Mesodermal cell (in vitro differentiated cells): ENCODE measurements around the gene AFAP1L2.

Experiments
- H3K27ac ChIP-seq: 2 replicates; pipeline ENCODE4 v1.7.0; 2013; ENCODE audit warnings: mild to moderate bottlenecking, low read depth, low read length, moderate library complexity; ENCODE audit not compliant: severe bottlenecking
- H3K36me3 ChIP-seq: 2 replicates; pipeline ENCODE4 v1.7.1; 2013; ENCODE audit warnings: mild to moderate bottlenecking, low read length, moderate library complexity; ENCODE audit not compliant: control insufficient read depth, insufficient read depth
- H3K4me1 ChIP-seq: one replicate; pipeline ENCODE4 v1.7.1; 2013; ENCODE audit warnings: mild to moderate bottlenecking, low read length; ENCODE audit not compliant: insufficient read depth, control insufficient read depth, poor library complexity, severe bottlenecking
- H3K4me3 ChIP-seq: 2 replicates; pipeline ENCODE4 v1.7.0; 2013; ENCODE audit warnings: low read length, control low read depth, mild to moderate bottlenecking; ENCODE audit not compliant: insufficient read depth, poor library complexity, severe bottlenecking; ENCODE audit errors: extremely low read depth
- H3K9me3 ChIP-seq: 2 replicates; pipeline ENCODE4 v1.7.1; 2013; ENCODE audit warnings: mild to moderate bottlenecking, low read length, moderate library complexity; ENCODE audit not compliant: control insufficient read depth
- WGBS, 2 experiments: methylation state at CpG; one replicate each; pipeline ENCODE4 v1.1.5; 2013; ENCODE audit warnings: missing lambda C conversion rate in 2 of 2; ENCODE audit not compliant: insufficient coverage in 2 of 2; 5-methylcytosine and 5-hydroxymethylcytosine counted together

Gene AFAP1L2

GRCh38 chr10:114279289-114279688 lies 125.0 kb downstream of the AFAP1L2 start:
- Histone ChIP-seq H3K36me3 (no peaks in the 10 kb centered on the region), H3K4me3 (no peak overlapping the region), H3K4me1 (no peaks in the 10 kb centered on the region), H3K9me3 (no peaks in the 10 kb centered on the region), H3K27ac (no peak overlapping the region)
- 96% methylated on average over 3 of the region's 4 CpGs; no CpG with 5 or more reads in 1 of the 2 experiments for WGBS, 2 experiments

GRCh38 chr10:114278884-114279191 lies 125.5 kb downstream of the AFAP1L2 start:
- 76 to 93% methylated on average over 3 to 4 of the region's 4 CpGs for WGBS, 2 experiments
- no peaks in the 10 kb centered on the region for H3K36me3 ChIP-seq

GRCh38 chr10:114278140-114278883 lies 126.0 kb downstream of the AFAP1L2 start:
- no peak overlapping the region for H3K27ac ChIP-seq
- no peak overlapping the region for H3K4me3 ChIP-seq
- H3K9me3 ChIP-seq, result no peaks in the 10 kb centered on the region
- 88 to 93% methylated on average over 19 to 21 of the region's 22 CpGs for WGBS, 2 experiments
- H3K4me1 ChIP-seq, result no peaks in the 10 kb centered on the region
- H3K36me3 ChIP-seq, result no peaks in the 10 kb centered on the region

More at GRCh38 chr10:114278884-114279191, 125.5 kb downstream of the AFAP1L2 start:
- no peak overlapping the region for H3K4me3 ChIP-seq
- H3K4me1 ChIP-seq, result no peaks in the 10 kb centered on the region
- no peak overlapping the region for H3K27ac ChIP-seq
- no peaks in the 10 kb centered on the region for H3K9me3 ChIP-seq

GRCh38 chr10:114276671-114277070 lies 127.6 kb downstream of the AFAP1L2 start:
- 92 to 93% methylated on average over 6 of the region's 6 CpGs for WGBS, 2 experiments
- Histone ChIP-seq H3K4me3 (no peak overlapping the region), H3K9me3 (no peaks in the 10 kb centered on the region), H3K36me3 (no peaks in the 10 kb centered on the region), H3K4me1 (peaks cover under 1% of the 10 kb centered on the region), H3K27ac (no peak overlapping the region)

GRCh38 chr10:114276066-114276465 lies 128.2 kb downstream of the AFAP1L2 start:
- H3K4me1 ChIP-seq, result peaks cover 7% of the 10 kb centered on the region
- H3K4me3 ChIP-seq, result no peak overlapping the region
- WGBS, 2 experiments, result 75 to 80% methylated on average over 4 to 6 of the region's 6 CpGs
- H3K9me3 ChIP-seq, result no peaks in the 10 kb centered on the region
- H3K27ac ChIP-seq, result no peak overlapping the region
- H3K36me3 ChIP-seq, result no peaks in the 10 kb centered on the region

- Histone ChIP-seq H3K27ac (no peak overlapping the region), H3K36me3 (no peaks in the 10 kb centered on the region), H3K9me3 (no peaks in the 10 kb centered on the region), H3K4me3 (no peak overlapping the region), H3K4me1 (peaks cover 12% of the 10 kb centered on the region)
- 96% methylated on average over 14 to 15 of the region's 16 CpGs for WGBS, 2 experiments
Observed at GRCh38 chr10:114274616-114275453, 129.5 kb downstream of the AFAP1L2 start.

- Histone ChIP-seq H3K36me3 (no peaks in the 10 kb centered on the region), H3K4me1 (peaks cover 12% of the 10 kb centered on the region)
- 87 to 96% methylated on average over 3 of the region's 3 CpGs for WGBS, 2 experiments
Observed at GRCh38 chr10:114273910-114274309, 130.4 kb downstream of the AFAP1L2 start.

GRCh38 chr10:114272696-114273095 lies 131.6 kb downstream of the AFAP1L2 start:
- no peak overlapping the region for H3K4me3 ChIP-seq
- H3K36me3 ChIP-seq, result no peaks in the 10 kb centered on the region
- H3K27ac ChIP-seq, result no peak overlapping the region
- 96 to 100% methylated on average over 4 to 5 of the region's 6 CpGs for WGBS, 2 experiments
- peaks cover 12% of the 10 kb centered on the region for H3K4me1 ChIP-seq
- no peaks in the 10 kb centered on the region for H3K9me3 ChIP-seq

More at GRCh38 chr10:114273910-114274309, 130.4 kb downstream of the AFAP1L2 start:
- H3K9me3 ChIP-seq, result no peaks in the 10 kb centered on the region
- no peak overlapping the region for H3K4me3 ChIP-seq
- no peak overlapping the region for H3K27ac ChIP-seq

- H3K9me3 ChIP-seq, result no peaks in the 10 kb centered on the region
- peaks cover 12% of the 10 kb centered on the region for H3K4me1 ChIP-seq
- no peak overlapping the region for H3K4me3 ChIP-seq
- 66 to 78% methylated on average over 3 to 4 of the region's 4 CpGs for WGBS, 2 experiments
- no peaks in the 10 kb centered on the region for H3K36me3 ChIP-seq
- H3K27ac ChIP-seq, result peak overlapping the region; percentile 79
Observed at GRCh38 chr10:114271779-114272167, 132.5 kb downstream of the AFAP1L2 start.

GRCh38 chr10:114271075-114271778 lies 133.1 kb downstream of the AFAP1L2 start:
- Histone ChIP-seq H3K27ac (peak overlapping the region; percentile 79), H3K9me3 (no peaks in the 10 kb centered on the region), H3K4me1 (peaks cover 18% of the 10 kb centered on the region), H3K4me3 (no peak overlapping the region), H3K36me3 (no peaks in the 10 kb centered on the region)
- WGBS, 2 experiments, result no CpG with 5 or more reads among the region's 3 CpGs
